Fibroblast of mammary gland (primary cell): ENCODE data around the gene RGS16.
A peak's percentile ranks its signal among the peaks of the same experiment; 100 is the strongest.

Experiments used
- DNase-seq: peaks from one replicate; pipeline ENCODE4 v3.0.0-alpha.2; 2010; ENCODE audit warnings: low read depth
- H3K4me3 ChIP-seq: 2 replicates; pipeline ENCODE4 v1.5.1; 2011; ENCODE audit warnings: low read depth, mild to moderate bottlenecking, low read length, moderate library complexity; ENCODE audit not compliant: control insufficient read depth
- CTCF ChIP-seq: conservative IDR thresholded peaks from 2 replicates; pipeline ENCODE4 v1.5.1; 2011; ENCODE audit warnings: low read depth, low read length, inconsistent platforms; ENCODE audit not compliant: control insufficient read depth, insufficient read depth

RGS16 gene

GRCh38 chr1:182625719-182626504 lies 21.7 kb upstream of the RGS16 start:
- no peak for TF ChIP-seq CTCF
- H3K4me3 ChIP-seq = no peak overlapping the region
- peak; percentile 61 for DNase-seq

GRCh38 chr1:182625024-182625423 lies 20.8 kb upstream of the RGS16 start:
- no peak overlapping the region for H3K4me3 ChIP-seq
- no peak for TF ChIP-seq CTCF
- no peak for DNase-seq

GRCh38 chr1:182624577-182624976 lies 20.4 kb upstream of the RGS16 start:
- TF ChIP-seq CTCF = no peak
- H3K4me3 ChIP-seq = no peak overlapping the region
- DNase-seq = no peak

- no peak overlapping the region for H3K4me3 ChIP-seq
- no peak for TF ChIP-seq CTCF
- peak; percentile 79 for DNase-seq
Observed at GRCh38 chr1:182622901-182623528, 18.8 kb upstream of the RGS16 start.

GRCh38 chr1:182621906-182622305 lies 17.7 kb upstream of the RGS16 start:
- DNase-seq = no peak
- no peak overlapping the region for H3K4me3 ChIP-seq
- TF ChIP-seq CTCF = no peak

GRCh38 chr1:182620924-182621585 lies 16.9 kb upstream of the RGS16 start:
- no peak for DNase-seq
- TF ChIP-seq CTCF = no peak
- H3K4me3 ChIP-seq = no peak overlapping the region
